Endothelial cell of umbilical vein (primary cell): ENCODE results near the gene DENND1B. TPM values are rescaled to one million over a fixed set of nuclear protein-coding genes. Genes with fewer than 3 reads are reported as not detected.

Source experiments
- BruUV-seq: library from RNA; stranded (reverse); fragments of 400-500 nt; replicated peaks from 2 replicates; lab custom pipeline; 2021; lab: Mats Ljungman, UMichigan
- CTCF ChIA-PET: fragments of 300-600, 350-600 bp; sonication (Branson Sonifier 250); formaldehyde crosslinking; loops from one replicate; lab custom pipeline; 2021; ENCODE audit warnings: antibody characterized with exemption, inconsistent platforms; lab: Charles Lee
- POLR2A ChIA-PET: fragments of 300-600, 350-600 bp; sonication (Branson Sonifier 250); formaldehyde crosslinking; loops from one replicate; lab custom pipeline; 2021; ENCODE audit warnings: antibody characterized with exemption, inconsistent platforms; lab: Charles Lee
- DNase-seq: peaks from one replicate; pipeline ENCODE4 v3.0.0-alpha.2; 2011; ENCODE audit warnings: low read depth, low spot score
- FAIRE-seq: peaks from 2 replicates; lab custom pipeline; 2011; peaks lifted over from hg19 to GRCh38; lab: Jason Lieb, UNC
- H2AFZ ChIP-seq: 2 replicates; pipeline ENCODE4 v1.6.0; 2012; ENCODE audit warnings: low read depth, low read length, control low read depth, inconsistent platforms
- H3K27ac ChIP-seq: 2 replicates; pipeline ENCODE4 v1.5.1; 2011; ENCODE audit warnings: low read depth, mild to moderate bottlenecking, control low read depth, low read length, moderate library complexity; ENCODE audit not compliant: insufficient read depth
- H3K27me3 ChIP-seq, 2 experiments: 2 replicates each; pipeline versions ENCODE4 v1.6.0 to v1.6.1; 2011; ENCODE audit warnings: low read length in 2 of 2, mixed read lengths in 1 of 2; ENCODE audit not compliant: control insufficient read depth in 2 of 2, insufficient read depth in 2 of 2
- H3K36me3 ChIP-seq, 2 experiments: 2 replicates in 1 of 2; 3 replicates in 1 of 2; pipeline ENCODE4 v1.5.1; 2011; ENCODE audit warnings: low read length in 2 of 2, mild to moderate bottlenecking in 1 of 2, moderate library complexity in 1 of 2; ENCODE audit not compliant: control insufficient read depth in 2 of 2, insufficient read depth in 2 of 2; ENCODE audit errors: extremely low read depth in 1 of 2
- H3K4me1 ChIP-seq: 3 replicates; pipeline ENCODE4 v1.5.1; 2011; ENCODE audit warnings: mild to moderate bottlenecking, low read length; ENCODE audit not compliant: control insufficient read depth, insufficient read depth; ENCODE audit errors: extremely low read depth
- H3K4me2 ChIP-seq: 2 replicates; pipeline ENCODE4 v1.6.1; 2011; ENCODE audit warnings: low read length, control low read depth, mixed read lengths; ENCODE audit not compliant: insufficient read depth
- H3K4me3 ChIP-seq, 3 experiments: fragments of 200-600 bp in 1 of 3; sonication (generic), shearing (Covaris generic) in 1 of 3; replicated peaks in 1 of 3; 2 replicates each; pipeline ENCODE4 v1.5.1; 2011 to 2016; ENCODE audit warnings: control low read depth in 3 of 3, low read length in 3 of 3, mild to moderate bottlenecking in 2 of 3, inconsistent platforms in 1 of 3, low read depth in 1 of 3, moderate library complexity in 1 of 3; ENCODE audit not compliant: insufficient read depth in 1 of 3
- H3K79me2 ChIP-seq: 2 replicates; pipeline ENCODE4 v1.6.0; 2012; ENCODE audit warnings: low read length, inconsistent platforms; ENCODE audit not compliant: control insufficient read depth, insufficient read depth
- H3K9ac ChIP-seq: replicated peaks from 2 replicates; pipeline ENCODE3; 2011; ENCODE audit warnings: low read length, control low read depth; ENCODE audit not compliant: insufficient read depth; ENCODE audit errors: extremely low read depth
- H3K9me1 ChIP-seq: replicated peaks from 3 replicates; pipeline ENCODE4 v1.6.0; 2011; ENCODE audit warnings: mild to moderate bottlenecking, low read length; ENCODE audit not compliant: control insufficient read depth, insufficient read depth; ENCODE audit errors: extremely low read depth
- H3K9me3 ChIP-seq: replicated peaks from 2 replicates; pipeline ENCODE4 v1.5.1; 2012; ENCODE audit warnings: low read length, inconsistent platforms; ENCODE audit not compliant: control insufficient read depth, insufficient read depth
- H4K20me1 ChIP-seq: replicated peaks from 2 replicates; pipeline ENCODE3; 2011; ENCODE audit warnings: mild to moderate bottlenecking, low read length; ENCODE audit not compliant: control insufficient read depth, insufficient read depth; ENCODE audit errors: extremely low read depth
- CTCF ChIP-seq, 2 donors: IDR thresholded peaks; 1 replicate in 1 of 2; 2 replicates in 1 of 2; pipeline ENCODE4 v1.5.1; 2011; ENCODE audit warnings: low read length in 2 of 2, mild to moderate bottlenecking in 2 of 2, moderate library complexity in 2 of 2, control low read depth in 1 of 2, inconsistent platforms in 1 of 2, low read depth in 1 of 2; ENCODE audit not compliant: insufficient read depth in 1 of 2; ENCODE audit errors: extremely low read depth in 1 of 2
- EZH2 ChIP-seq: IDR thresholded peaks from 2 replicates; pipeline ENCODE4 v1.6.1; 2012; ENCODE audit warnings: borderline replicate concordance, low read depth, mild to moderate bottlenecking, moderate library complexity, low read length, inconsistent platforms; ENCODE audit not compliant: severe bottlenecking
- FOS ChIP-seq: IDR thresholded peaks from 2 replicates; pipeline ENCODE4 v1.6.1; 2011; ENCODE audit warnings: mild to moderate bottlenecking, low read length, moderate library complexity, borderline replicate concordance; ENCODE audit not compliant: insufficient read depth
- GATA2 ChIP-seq: IDR thresholded peaks from 2 replicates; pipeline ENCODE4 v1.7.0; 2011; ENCODE audit warnings: low read depth, mild to moderate bottlenecking, moderate library complexity, mixed read lengths, low read length; ENCODE audit not compliant: insufficient read length, insufficient read depth
- JUN ChIP-seq: IDR thresholded peaks from 2 replicates; pipeline ENCODE4 v1.6.1; 2011; ENCODE audit warnings: borderline replicate concordance, low read depth; ENCODE audit not compliant: insufficient read length, insufficient read depth
- MYC ChIP-seq: IDR thresholded peaks from one replicate; pipeline ENCODE4 v1.6.1; 2011; ENCODE audit warnings: mild to moderate bottlenecking, low read depth, low read length
- POLR2A ChIP-seq: IDR thresholded peaks from 2 replicates; pipeline ENCODE4 v1.6.1; 2012; ENCODE audit warnings: low read depth, mild to moderate bottlenecking, control low read depth, low read length
- POLR2AphosphoS5 ChIP-seq: IDR thresholded peaks from 2 replicates; pipeline ENCODE4 v1.6.1; 2012; ENCODE audit warnings: low read depth, mild to moderate bottlenecking, control low read depth, low read length, moderate library complexity; ENCODE audit not compliant: insufficient read depth
- dilution Hi-C: fragments of 300-500 bp; cut with MboI; formaldehyde crosslinking; loops from one replicate; pipeline ENCODE4 v1.15.0; 2019; ENCODE audit warnings: low sequenced_read_pairs; ENCODE audit not compliant: extremely low pct_ligation_motif_present
- intact Hi-C: fragments of 100-400 bp; cut with micrococcal nuclease; formaldehyde crosslinking; loops from one replicate; pipeline ENCODE4 v1.10.0; 2022
- polyA plus RNA-seq, 4 experiments: library from polyadenylated mRNA; depleted of rRNA in 3 of 4; stranded (reverse) in 3 of 4; unstranded in 1 of 4; fragments of >200 nt; gene quantifications; 2 replicates each; pipeline versions ENCODE4 v1.2.1 to v1.2.3, GENCODE V29; 2011 to 2012; ENCODE audit warnings: missing spikeins in 1 of 4
- total RNA-seq: library from RNA; stranded (reverse); gene quantifications from 2 replicates; pipeline ENCODE4 v1.2.3, GENCODE V29; 2021
- TF ChIP-seq, protein P1 (sequence below): IDR thresholded peaks from 2 replicates; pipeline ENCODE4 v1.6.1; 2011; ENCODE audit not compliant: insufficient read depth, insufficient read length

Gene DENND1B
- total and polyA plus RNA-seq, 2 donors (not counting 3 experiments of a cell fraction or from before 2014, with no cell fraction given) = 0.97 to 3.3 TPM

DNA sequence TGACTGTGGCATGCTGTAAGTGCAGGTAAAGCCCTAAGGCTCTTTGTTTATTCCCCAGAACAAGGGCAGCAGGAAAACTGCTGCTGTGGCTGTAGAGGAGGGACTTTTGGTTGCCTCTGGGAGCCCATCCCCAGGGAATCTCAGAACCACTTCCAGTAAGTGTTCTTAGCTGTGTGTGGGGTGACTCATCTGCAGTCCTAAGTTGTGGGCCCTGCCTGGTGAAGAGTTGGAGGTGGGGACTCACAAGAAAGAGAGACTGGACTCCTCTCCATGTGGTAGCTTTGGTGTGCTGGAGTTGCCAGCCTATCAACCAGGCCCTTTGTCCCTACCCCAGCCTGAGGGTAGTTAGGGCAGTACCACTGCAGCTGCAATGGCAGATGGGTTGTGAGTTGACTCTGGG lies 24.0 kb upstream of the DENND1B start:
- no peak overlapping the region for H2AFZ ChIP-seq
- TF ChIP-seq MYC = no peak
- no peak for TF ChIP-seq POLR2AphosphoS5
- no peak for TF ChIP-seq CTCF (IDR thresholded peaks at IDR 0.05; ENCODE audit: extremely low read depth in 1 of 2, insufficient read depth in 1 of 2, low read depth in 1 of 2, low read length in 2 of 2)
- no peak for TF ChIP-seq FOS
- no peak for TF ChIP-seq GATA2
- TF ChIP-seq, protein P1, sequence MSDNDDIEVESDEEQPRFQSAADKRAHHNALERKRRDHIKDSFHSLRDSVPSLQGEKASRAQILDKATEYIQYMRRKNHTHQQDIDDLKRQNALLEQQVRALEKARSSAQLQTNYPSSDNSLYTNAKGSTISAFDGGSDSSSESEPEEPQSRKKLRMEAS = no peak
- no peak for TF ChIP-seq EZH2
- no peak for TF ChIP-seq POLR2A
- TF ChIP-seq JUN = no peak
- H3K36me3 ChIP-seq = no peaks in the 10 kb centered on the region
- H3K9ac ChIP-seq = no peak overlapping the region
- H3K9me1 ChIP-seq = no peaks in the 10 kb centered on the region
- H3K4me3 ChIP-seq = no peak overlapping the region
- no peaks in the 10 kb centered on the region for H4K20me1 ChIP-seq
- H3K9me3 ChIP-seq = no peaks in the 10 kb centered on the region
- no peaks in the 10 kb centered on the region for H3K79me2 ChIP-seq
- FAIRE-seq = no peak
- DNase-seq = no peak
- ChIA-PET CTCF (interaction anchor here (1.2 kb wide), 1 partner anchor 10 kb away, joined by 3 read pairs; no protein-coding TSS in a partner anchor), POLR2A (no interaction called here)
- H3K4me1 ChIP-seq = no peaks in the 10 kb centered on the region
- no peak overlapping the region for H3K4me2 ChIP-seq
- H3K27me3 ChIP-seq = no peaks in the 10 kb centered on the region
- dilution Hi-C loops (no loop called here), intact Hi-C loops (no loop called here)
- no TSS peak for BruUV-seq
- no peak overlapping the region for H3K27ac ChIP-seq
